Smooth muscle cell (in vitro differentiated cells): ENCODE results near the gene ARPC1B. TPM values are rescaled to one million over a fixed set of nuclear protein-coding genes. Genes with fewer than 3 reads are reported as not detected.

Experiments
- DNase-seq: peaks from one replicate; lab custom pipeline; 2025; ENCODE audit not compliant: unreplicated experiment; lab: John Stamatoyannopoulos, UW
- H2AFZ ChIP-seq: fragments of 200-600 bp; sonication (generic); 2 replicates; pipeline ENCODE4 v1.6.0; 2016; ENCODE audit warnings: antibody characterized with exemption, low read depth, mild to moderate bottlenecking
- H3F3A ChIP-seq: fragments of 200-600 bp; sonication (generic); 2 replicates; pipeline ENCODE4 v1.6.0; 2017; ENCODE audit warnings: antibody characterized with exemption, low read depth
- H3K27ac ChIP-seq: fragments of 200-600 bp; sonication (generic); 2 replicates; pipeline ENCODE4 v1.5.1; 2016; ENCODE audit warnings: low read depth, mild to moderate bottlenecking
- H3K27me3 ChIP-seq: fragments of 200-600 bp; sonication (generic); 2 replicates; pipeline ENCODE4 v1.6.1; 2016; ENCODE audit warnings: low read depth, mild to moderate bottlenecking
- H3K36me3 ChIP-seq: fragments of 200-600 bp; sonication (generic); 2 replicates; pipeline ENCODE4 v1.5.1; 2016; ENCODE audit warnings: low read depth
- H3K4me1 ChIP-seq: fragments of 200-600 bp; sonication (generic); 2 replicates; pipeline ENCODE4 v1.5.1; 2016; ENCODE audit warnings: low read depth
- H3K4me2 ChIP-seq: fragments of 200-600 bp; sonication (generic); 2 replicates; pipeline ENCODE4 v1.6.0; 2016; ENCODE audit warnings: mild to moderate bottlenecking
- H3K4me3 ChIP-seq: fragments of 200-600 bp; sonication (generic); 2 replicates; pipeline ENCODE4 v1.5.1; 2016; ENCODE audit warnings: mild to moderate bottlenecking
- H3K79me2 ChIP-seq: fragments of 200-600 bp; sonication (generic); 2 replicates; pipeline ENCODE4 v1.6.0; 2016; ENCODE audit warnings: low read depth, mild to moderate bottlenecking
- H3K9ac ChIP-seq: fragments of 200-600 bp; sonication (generic); 2 replicates; pipeline ENCODE4 v1.6.0; 2016; ENCODE audit warnings: low read depth
- H3K9me3 ChIP-seq: fragments of 200-600 bp; sonication (generic); replicated peaks from 2 replicates; pipeline ENCODE4 v1.5.1; 2016; ENCODE audit warnings: low read depth
- H4K20me1 ChIP-seq: fragments of 200-600 bp; sonication (generic); 2 replicates; pipeline ENCODE4 v1.6.0; 2016; ENCODE audit warnings: low read depth
- CTCF ChIP-seq: fragments of 200-600 bp; sonication (generic); IDR thresholded peaks from 2 replicates; pipeline ENCODE4 v1.5.1; 2017; ENCODE audit warnings: borderline replicate concordance, mild to moderate bottlenecking, antibody characterized with exemption; ENCODE audit not compliant: insufficient read depth, poor library complexity, severe bottlenecking
- WGBS: methylation state at CpG from one replicate; pipeline ENCODE4 v1.1.7; 2016; ENCODE audit warnings: low lambda C conversion rate; 5-methylcytosine and 5-hydroxymethylcytosine counted together
- polyA plus RNA-seq: library from polyadenylated mRNA; unstranded; fragments of >200 nt; fragmentation: Nextera tagmentation; extraction: Ambion mirVana; gene quantifications from 2 replicates; pipeline ENCODE4 v1.2.1, GENCODE V29; 2016
- total RNA-seq: library from RNA; depleted of rRNA; stranded (reverse); fragments of >200 nt; gene quantifications from 2 replicates; pipeline ENCODE4 v1.2.3, GENCODE V29; 2014

ARPC1B gene
- total and polyA plus RNA-seq, 2 experiments from 2014 or later, result 105 to 225 TPM

- no peak overlapping the region for H3K4me2 ChIP-seq
- H4K20me1 ChIP-seq, result peaks cover 23% of the 10 kb centered on the region
- TF ChIP-seq CTCF, result no peak
- H3F3A ChIP-seq, result peaks cover 6% of the 10 kb centered on the region
- H3K9ac ChIP-seq, result no peak overlapping the region
- no peak overlapping the region for H2AFZ ChIP-seq
- H3K27ac ChIP-seq, result no peak overlapping the region
- H3K9me3 ChIP-seq, result no peaks in the 10 kb centered on the region
- WGBS, result 93% methylated on average over 5 of the region's 5 CpGs
- H3K79me2 ChIP-seq, result no peaks in the 10 kb centered on the region
- DNase-seq, result no peak
- H3K4me3 ChIP-seq, result no peak overlapping the region
- no peaks in the 10 kb centered on the region for H3K36me3 ChIP-seq
- H3K27me3 ChIP-seq, result no peaks in the 10 kb centered on the region
- H3K4me1 ChIP-seq, result no peaks in the 10 kb centered on the region
Measured at GRCh38 chr7:99422625-99423024, 48.1 kb downstream of the ARPC1B start.

- Histone ChIP-seq H3K36me3 (peaks cover 3% of the 10 kb centered on the region), H3F3A (peaks cover 6% of the 10 kb centered on the region), H3K9ac (no peak overlapping the region), H3K4me3 (no peak overlapping the region), H3K9me3 (no peaks in the 10 kb centered on the region), H3K4me1 (no peaks in the 10 kb centered on the region), H3K4me2 (no peak overlapping the region), H4K20me1 (peaks cover 9% of the 10 kb centered on the region), H3K27ac (no peak overlapping the region), H3K79me2 (no peaks in the 10 kb centered on the region), H2AFZ (no peak overlapping the region), H3K27me3 (no peaks in the 10 kb centered on the region)
- whole genome bisulfite sequencing, result 99% methylated on average over 24 of the region's 24 CpGs
- TF ChIP-seq CTCF, result no peak
- no peak for DNase-seq
Measured at GRCh38 chr7:99424932-99425730, 50.6 kb downstream of the ARPC1B start.

- H3K9me3 ChIP-seq, result no peaks in the 10 kb centered on the region
- H2AFZ ChIP-seq, result no peak overlapping the region
- no peak overlapping the region for H3K27ac ChIP-seq
- no peak overlapping the region for H3K9ac ChIP-seq
- DNase-seq, result no peak
- H3K27me3 ChIP-seq, result no peaks in the 10 kb centered on the region
- no peaks in the 10 kb centered on the region for H4K20me1 ChIP-seq
- no peaks in the 10 kb centered on the region for H3K79me2 ChIP-seq
- no peak overlapping the region for H3K4me3 ChIP-seq
- peaks cover 3% of the 10 kb centered on the region for H3K36me3 ChIP-seq
- no peaks in the 10 kb centered on the region for H3K4me1 ChIP-seq
- H3K4me2 ChIP-seq, result no peak overlapping the region
- WGBS, result 95% methylated on average over 10 of the region's 10 CpGs
- TF ChIP-seq CTCF, result no peak
- no peaks in the 10 kb centered on the region for H3F3A ChIP-seq
Measured at GRCh38 chr7:99428972-99429566, 54.5 kb downstream of the ARPC1B start.
